OCI-LY7 (cell line): Measurements from ENCODE around the gene ZFP36L2.

Source experiments
- EZH2phosphoT487 ChIP-seq: fragments of 200-600 bp; sonication (generic); IDR thresholded peaks from 2 replicates; pipeline ENCODE4 v1.6.1; 2018; ENCODE audit warnings: low read depth, borderline replicate concordance, mild to moderate bottlenecking, mixed run types, antibody characterized with exemption, low read length, moderate library complexity, mixed read lengths
- TF ChIP-seq, protein P1 (sequence below): fragments of 200-600 bp; sonication (generic); conservative IDR thresholded peaks from 2 replicates; pipeline ENCODE4 v1.5.1; 2014; ENCODE audit warnings: mild to moderate bottlenecking, antibody characterized with exemption, low read length, moderate library complexity, mixed read lengths

DNA sequence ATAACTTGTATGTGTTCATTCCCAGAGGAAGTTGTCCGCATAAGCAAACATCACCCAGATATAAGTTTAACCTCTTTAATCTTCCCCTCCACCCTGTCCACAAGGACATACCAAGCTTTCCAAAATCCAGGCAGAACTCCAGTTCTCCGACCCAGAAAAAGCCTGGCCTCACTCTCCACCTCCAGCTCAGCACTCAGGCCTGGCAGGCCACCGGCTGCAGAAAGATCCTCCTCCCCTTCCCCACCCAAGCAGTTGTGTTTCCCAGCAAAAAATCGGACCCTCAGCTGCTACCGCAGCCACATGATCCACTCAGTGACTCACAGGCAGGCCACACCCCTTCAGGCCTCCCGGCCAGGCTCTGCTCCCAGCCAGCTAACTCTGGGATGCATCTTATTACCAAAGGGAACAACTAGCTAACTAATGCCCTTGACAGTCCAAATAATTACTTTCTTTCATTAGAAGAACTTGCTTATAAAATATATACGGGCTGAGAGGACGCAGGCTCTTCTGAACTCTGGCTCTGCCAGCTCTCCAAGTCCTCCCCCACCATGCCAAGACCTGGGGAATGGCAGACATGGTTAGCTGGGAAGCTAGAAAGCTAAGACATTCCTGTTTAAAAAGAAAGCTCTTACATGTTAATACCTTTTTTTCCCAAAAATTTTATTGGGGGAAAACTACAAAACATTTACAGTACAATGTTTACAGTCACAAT, 4.5 kb downstream of the ZFP36L2 start:
- TF ChIP-seq, protein P1, sequence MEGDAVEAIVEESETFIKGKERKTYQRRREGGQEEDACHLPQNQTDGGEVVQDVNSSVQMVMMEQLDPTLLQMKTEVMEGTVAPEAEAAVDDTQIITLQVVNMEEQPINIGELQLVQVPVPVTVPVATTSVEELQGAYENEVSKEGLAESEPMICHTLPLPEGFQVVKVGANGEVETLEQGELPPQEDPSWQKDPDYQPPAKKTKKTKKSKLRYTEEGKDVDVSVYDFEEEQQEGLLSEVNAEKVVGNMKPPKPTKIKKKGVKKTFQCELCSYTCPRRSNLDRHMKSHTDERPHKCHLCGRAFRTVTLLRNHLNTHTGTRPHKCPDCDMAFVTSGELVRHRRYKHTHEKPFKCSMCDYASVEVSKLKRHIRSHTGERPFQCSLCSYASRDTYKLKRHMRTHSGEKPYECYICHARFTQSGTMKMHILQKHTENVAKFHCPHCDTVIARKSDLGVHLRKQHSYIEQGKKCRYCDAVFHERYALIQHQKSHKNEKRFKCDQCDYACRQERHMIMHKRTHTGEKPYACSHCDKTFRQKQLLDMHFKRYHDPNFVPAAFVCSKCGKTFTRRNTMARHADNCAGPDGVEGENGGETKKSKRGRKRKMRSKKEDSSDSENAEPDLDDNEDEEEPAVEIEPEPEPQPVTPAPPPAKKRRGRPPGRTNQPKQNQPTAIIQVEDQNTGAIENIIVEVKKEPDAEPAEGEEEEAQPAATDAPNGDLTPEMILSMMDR, result no peak
- no peak for TF ChIP-seq EZH2phosphoT487
